MM.1S (cell line): ENCODE results near the gene ZMYND10.

Experiments used
- DNase-seq: peaks from one replicate; pipeline ENCODE4 v3.0.0-alpha.2; 2015
- H2AFZ ChIP-seq: fragments of 300-600 bp; sonication (generic); 2 replicates; pipeline ENCODE4 v1.6.0; 2016; ENCODE audit warnings: antibody characterized with exemption, low read length
- H3F3A ChIP-seq: fragments of 300-600 bp; sonication (generic); 2 replicates; pipeline ENCODE4 v1.6.1; 2016; ENCODE audit warnings: mild to moderate bottlenecking, antibody characterized with exemption, low read length, moderate library complexity, mixed read lengths; ENCODE audit not compliant: insufficient read depth
- H3K27ac ChIP-seq: fragments of 300-600 bp; sonication (generic); 2 replicates; pipeline ENCODE4 v1.5.1; 2016; ENCODE audit warnings: mild to moderate bottlenecking, low read length
- H3K27me3 ChIP-seq: fragments of 300-600 bp; sonication (generic); replicated peaks from 2 replicates; pipeline ENCODE4 v1.6.0; 2016; ENCODE audit warnings: low read length; ENCODE audit not compliant: insufficient read depth
- H3K36me3 ChIP-seq: fragments of 300-600 bp; sonication (generic); replicated peaks from 2 replicates; pipeline ENCODE4 v1.6.1; 2016; ENCODE audit warnings: mild to moderate bottlenecking, low read length, mixed read lengths; ENCODE audit not compliant: insufficient read depth
- H3K4me1 ChIP-seq: fragments of 300-600 bp; sonication (generic); 2 replicates; pipeline ENCODE4 v1.6.1; 2016; ENCODE audit warnings: low read length, mixed read lengths
- H3K4me2 ChIP-seq: fragments of 300-600 bp; sonication (generic); 2 replicates; pipeline ENCODE4 v1.6.0; 2016; ENCODE audit warnings: low read depth, low read length
- H3K4me3 ChIP-seq: fragments of 300-600 bp; sonication (generic); 2 replicates; pipeline ENCODE4 v1.5.1; 2016; ENCODE audit warnings: low read length, mixed read lengths
- H3K79me2 ChIP-seq: fragments of 300-600 bp; sonication (generic); 2 replicates; pipeline ENCODE4 v1.6.1; 2016; ENCODE audit warnings: mixed run types, low read length, mixed read lengths
- H3K9ac ChIP-seq: fragments of 300-600 bp; sonication (generic); 2 replicates; pipeline ENCODE4 v1.6.1; 2016; ENCODE audit warnings: low read length, mixed read lengths
- H3K9me2 ChIP-seq: fragments of 300-600 bp; sonication (generic); replicated peaks from 2 replicates; pipeline ENCODE4 v1.6.1; 2016; ENCODE audit warnings: mild to moderate bottlenecking, low read length, mixed read lengths; ENCODE audit not compliant: insufficient read depth
- H3K9me3 ChIP-seq: fragments of 300-600 bp; sonication (generic); replicated peaks from 2 replicates; pipeline ENCODE4 v1.6.1; 2016; ENCODE audit warnings: mild to moderate bottlenecking, low read length, mixed read lengths; ENCODE audit not compliant: insufficient read depth
- H4K20me1 ChIP-seq: fragments of 300-600 bp; sonication (generic); 2 replicates; pipeline ENCODE4 v1.6.1; 2016; ENCODE audit warnings: mild to moderate bottlenecking, low read length, moderate library complexity, mixed read lengths; ENCODE audit not compliant: insufficient read depth
- CTCF ChIP-seq: fragments of 300-600 bp; sonication (generic); IDR thresholded peaks from 2 replicates; pipeline ENCODE4 v1.5.1; 2016; ENCODE audit warnings: antibody characterized with exemption, low read length, mixed read lengths
- EZH2 ChIP-seq: fragments of 300-600 bp; sonication (generic); optimal IDR thresholded peaks from 2 replicates; pipeline ENCODE3; 2017; ENCODE audit warnings: low read depth, mild to moderate bottlenecking, antibody characterized with exemption, low read length, mixed read lengths
- EZH2phosphoT487 ChIP-seq: fragments of 300-600 bp; sonication (generic); IDR thresholded peaks from 2 replicates; pipeline ENCODE4 v1.6.1; 2018; ENCODE audit warnings: antibody characterized with exemption, low read length

Gene ZMYND10

GRCh38 chr3:50334339-50335075 lies 11.0 kb downstream of the ZMYND10 start:
- no peak overlapping the region for H2AFZ ChIP-seq
- H3K9me3 ChIP-seq, result no peaks in the 10 kb centered on the region
- DNase-seq, result no peak
- H3K4me1 ChIP-seq, result peaks cover 4% of the 10 kb centered on the region; the same call in 1 of the 2 replicates
- no peak overlapping the region for H3K4me3 ChIP-seq
- H3K27ac ChIP-seq, result no peak overlapping the region
- TF ChIP-seq CTCF (no peak), EZH2 (no peak), EZH2phosphoT487 (no peak)
- no peaks in the 10 kb centered on the region for H3K9me2 ChIP-seq
- no peaks in the 10 kb centered on the region for H3K27me3 ChIP-seq
- peaks cover 14% of the 10 kb centered on the region for H3K36me3 ChIP-seq
- H3K4me2 ChIP-seq, result peak overlapping the region; percentile 34; the same call in 1 of the 2 replicates
- peaks cover 74% of the 10 kb centered on the region for H3K79me2 ChIP-seq
- no peak overlapping the region; the same call in 1 of the 2 replicates for H3K9ac ChIP-seq
- peaks cover 20% of the 10 kb centered on the region for H3F3A ChIP-seq
- H4K20me1 ChIP-seq, result no peaks in the 10 kb centered on the region

DNA sequence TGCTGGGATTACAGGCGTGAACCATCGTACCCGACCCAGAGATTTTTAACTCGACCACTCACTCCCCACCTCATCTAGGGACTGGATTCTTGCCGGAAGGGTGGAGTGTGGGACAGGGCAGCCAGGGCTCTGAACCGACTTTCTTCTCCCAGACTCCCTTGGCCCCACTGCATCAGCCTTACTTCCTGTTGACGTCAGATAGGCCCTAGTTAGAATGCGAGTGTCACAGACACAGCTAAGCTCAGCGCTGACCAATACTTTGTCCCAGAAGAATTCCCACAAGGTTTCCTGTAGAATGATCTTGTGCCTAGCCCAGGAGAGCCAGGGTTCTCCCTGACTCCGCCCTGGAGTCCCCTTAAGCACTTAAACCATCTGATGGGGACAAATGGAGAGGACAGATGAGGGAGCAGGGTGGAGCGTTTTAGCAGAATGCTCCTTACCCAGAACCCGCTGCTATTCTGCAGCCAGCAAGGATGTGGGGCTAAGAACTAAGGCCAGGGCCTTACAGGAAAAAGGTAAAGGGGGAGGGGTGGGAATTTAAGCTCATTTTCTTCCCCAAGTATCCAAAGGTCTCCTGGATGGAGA lies 11.7 kb downstream of the ZMYND10 start:
- Histone ChIP-seq H3K79me2 (peaks cover 74% of the 10 kb centered on the region), H3K4me2 (no peak overlapping the region), H3F3A (peaks cover 24% of the 10 kb centered on the region)

DNA sequence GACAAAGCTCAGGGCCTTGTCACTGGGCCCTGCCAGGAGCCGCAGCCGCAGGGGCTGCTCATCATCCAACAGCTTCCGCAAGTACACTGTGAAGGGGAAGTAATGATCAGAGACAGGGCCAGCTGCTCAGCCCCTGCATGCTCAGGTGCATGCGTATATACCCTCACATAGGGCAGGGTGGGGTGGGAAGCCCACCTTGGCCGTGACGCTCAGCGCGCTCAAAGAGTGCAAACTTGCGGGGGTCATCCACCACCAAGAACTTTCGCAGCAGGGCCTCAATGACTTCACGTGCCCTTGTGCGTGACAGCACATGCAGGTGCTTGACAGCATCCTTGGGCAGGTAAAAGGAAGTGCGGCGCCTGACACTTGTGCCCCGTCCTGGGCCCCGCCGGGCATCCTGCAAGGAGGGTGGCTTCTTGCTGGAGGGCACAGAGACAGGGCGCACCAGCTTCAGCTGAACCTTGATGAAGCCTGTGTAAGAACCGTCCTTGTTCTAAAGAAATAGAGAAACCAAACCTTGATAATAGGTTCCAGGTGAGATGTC lies 14.1 kb downstream of the ZMYND10 start:
- H3K9me2 ChIP-seq, result no peaks in the 10 kb centered on the region
- H3K4me3 ChIP-seq, result no peak overlapping the region
- H3K27ac ChIP-seq, result no peak overlapping the region
- no peaks in the 10 kb centered on the region for H4K20me1 ChIP-seq
- 0 out of 2 replicates have a peak, but pooled peaks cover 5% of the 10 kb centered on the region for H3K4me1 ChIP-seq
- H3K4me2 ChIP-seq, result no peak overlapping the region
- H3K36me3 ChIP-seq, result peaks cover 14% of the 10 kb centered on the region
- H3K27me3 ChIP-seq, result no peaks in the 10 kb centered on the region
- no peak for TF ChIP-seq EZH2phosphoT487
- no peak for TF ChIP-seq EZH2
- TF ChIP-seq CTCF, result no peak
- DNase-seq, result no peak
- H3K9me3 ChIP-seq, result no peaks in the 10 kb centered on the region
- H2AFZ ChIP-seq, result no peak overlapping the region
- peaks cover 18% of the 10 kb centered on the region for H3F3A ChIP-seq
- peaks cover 77% of the 10 kb centered on the region for H3K79me2 ChIP-seq
- H3K9ac ChIP-seq, result no peak overlapping the region

More for the DNA sequence above, 11.7 kb downstream of the ZMYND10 start:
- peaks cover 14% of the 10 kb centered on the region for H3K36me3 ChIP-seq
- no peaks in the 10 kb centered on the region for H3K9me3 ChIP-seq
- TF ChIP-seq EZH2 (no peak), EZH2phosphoT487 (no peak), CTCF (no peak)
- H4K20me1 ChIP-seq, result no peaks in the 10 kb centered on the region
- H3K4me3 ChIP-seq, result no peak overlapping the region
- no peaks in the 10 kb centered on the region for H3K27me3 ChIP-seq
- H3K9ac ChIP-seq, result no peak overlapping the region; the same call in 1 of the 2 replicates
- no peak for DNase-seq
- H3K27ac ChIP-seq, result no peak overlapping the region
- no peaks in the 10 kb centered on the region for H3K9me2 ChIP-seq
- H3K4me1 ChIP-seq, result peaks cover 4% of the 10 kb centered on the region; the same call in 1 of the 2 replicates
- H2AFZ ChIP-seq, result no peak overlapping the region
